Epithelial cell of umbilical artery (primary cell): ENCODE data around the gene UBE2V1. TPM values are rescaled to one million over a fixed set of nuclear protein-coding genes. Genes with fewer than 3 reads are reported as not detected.

ENCODE experiments used
- total RNA-seq: library from RNA; depleted of rRNA; stranded (reverse); fragments of >200 nt; gene quantifications from 2 replicates; pipeline ENCODE4 v1.2.3, GENCODE V29; 2014

Gene UBE2V1
- 30.2 and 34.1 TPM in 2 replicates for total RNA-seq

GRCh38 chr20:50112512-50113419 is at the start of gene UBE2V1:
Gene UBE2V1 (minus strand): TSS chr20:50113150. CDS start chr20:50113128, 22 bp downstream.

DNA sequence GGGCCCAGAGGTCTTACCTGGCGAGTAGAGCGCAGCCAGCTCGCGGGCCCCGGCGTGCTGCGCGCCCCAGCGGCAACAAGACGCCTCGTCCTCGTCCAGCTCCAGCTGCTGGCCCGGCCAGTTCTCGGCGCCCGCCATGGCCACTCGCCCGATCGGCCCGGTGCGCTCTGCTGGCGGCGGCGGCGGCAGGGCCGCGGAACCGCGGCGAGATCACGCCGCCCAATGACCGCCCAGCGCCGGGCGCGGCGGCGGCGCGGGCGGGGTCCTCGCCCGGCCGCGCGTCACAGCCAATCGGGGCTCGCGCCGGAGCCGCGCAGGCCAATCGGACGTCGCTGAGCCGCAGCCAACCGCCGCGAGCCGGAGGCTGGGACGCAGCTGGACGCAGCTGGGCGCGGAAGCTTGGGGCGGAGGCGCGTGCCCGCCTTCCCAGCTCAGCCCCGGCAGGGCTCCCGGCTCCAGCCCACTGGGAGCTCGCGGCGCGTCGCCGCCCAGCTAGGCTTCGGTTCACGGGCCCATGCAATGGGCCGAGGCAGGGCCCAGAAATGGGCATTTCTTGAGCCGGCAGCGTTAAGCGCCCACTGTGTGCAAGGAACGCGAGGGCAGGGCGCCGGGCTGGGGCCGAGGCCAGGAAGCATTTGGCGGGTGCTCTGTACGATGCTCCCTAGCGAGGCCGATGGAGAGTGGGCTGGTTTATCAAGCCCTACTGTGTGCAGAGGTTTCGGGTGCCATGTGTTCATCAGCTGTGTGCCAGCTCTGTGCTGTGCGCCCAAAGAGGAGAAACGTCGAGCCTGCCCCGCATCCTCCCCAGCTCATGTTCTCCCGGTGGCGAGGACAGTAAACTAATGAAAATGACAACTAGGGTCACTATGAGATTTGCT is 40.8 kb upstream of the UBE2V1 start, which contains the start of gene PEDS1:
Gene PEDS1 (minus strand): TSS at position 224 of the 878 bp plus-strand sequence. CDS start 86 bp downstream, at position 138.

Other genes with a start within 250 kb of the UBE2V1 start
- 1.1 and 1.3 TPM in 2 replicates for gene SPATA2, start 197.6 kb downstream of the UBE2V1 start, total RNA-seq
- 101 and 107 TPM in 2 replicates for gene RNF114, start 176.8 kb downstream of the UBE2V1 start, total RNA-seq
- 0.46 and 1.6 TPM in 2 replicates for gene SNAI1, start 130.2 kb downstream of the UBE2V1 start, total RNA-seq
- gene PEDS1, start 40.6 kb upstream of the UBE2V1 start, total RNA-seq, result 15.3 and 31.2 TPM in 2 replicates
- gene CEBPB, start 77.7 kb upstream of the UBE2V1 start, total RNA-seq, result 7.1 and 29.0 TPM in 2 replicates